Neutrophil (primary cell): Measurements from ENCODE around the gene PLXNB2.

ENCODE experiments used
- H3K27ac ChIP-seq: fragments of 200-600 bp; sonication (generic); 2 replicates; pipeline ENCODE4 v1.5.1; 2016; ENCODE audit warnings: mild to moderate bottlenecking, moderate library complexity
- H3K27me3 ChIP-seq: fragments of 200-600 bp; sonication (generic); 2 replicates; pipeline ENCODE4 v1.6.0; 2016; ENCODE audit warnings: mild to moderate bottlenecking
- H3K36me3 ChIP-seq: fragments of 200-600 bp; sonication (generic); 2 replicates; pipeline ENCODE4 v1.5.1; 2017
- H3K4me1 ChIP-seq, 2 experiments: fragments of 200-600 bp in 1 of 2; sonication (generic) in 1 of 2; 1 replicate in 1 of 2; 2 replicates in 1 of 2; pipeline versions ENCODE4 v1.5.1 to v1.6.1; 2013 to 2016; ENCODE audit warnings: low read depth in 1 of 2, low read length in 1 of 2, mild to moderate bottlenecking in 1 of 2, moderate library complexity in 1 of 2; ENCODE audit not compliant: control insufficient read depth in 1 of 2, insufficient read depth in 1 of 2
- H3K4me3 ChIP-seq, 2 experiments: fragments of 200-600 bp in 1 of 2; sonication (generic) in 1 of 2; 1 replicate in 1 of 2; 2 replicates in 1 of 2; pipeline ENCODE4 v1.5.1; 2013 to 2016; ENCODE audit warnings: low read depth in 1 of 2, low read length in 1 of 2, mild to moderate bottlenecking in 1 of 2, moderate library complexity in 1 of 2
- H3K9me3 ChIP-seq: fragments of 200-600 bp; sonication (generic); 2 replicates; pipeline ENCODE4 v1.5.1; 2016
- TF ChIP-seq, protein P1 (sequence below): fragments of 200-600 bp; sonication (generic); IDR thresholded peaks from 2 replicates; pipeline ENCODE4 v1.5.1; 2016; ENCODE audit warnings: antibody characterized with exemption

Gene PLXNB2

GRCh38 chr22:50303848-50304527 is 3.5 kb downstream of the PLXNB2 start:
- H3K4me3 ChIP-seq, result no peak overlapping the region
- H3K27ac ChIP-seq, result no peak overlapping the region
- no peaks in the 10 kb centered on the region for H3K36me3 ChIP-seq
- peaks cover 0 to 17% of the 10 kb centered on the region in 2 experiments for H3K4me1 ChIP-seq
- peaks cover 100% of the 10 kb centered on the region for H3K27me3 ChIP-seq
- H3K9me3 ChIP-seq, result no peaks in the 10 kb centered on the region
- TF ChIP-seq, protein P1, sequence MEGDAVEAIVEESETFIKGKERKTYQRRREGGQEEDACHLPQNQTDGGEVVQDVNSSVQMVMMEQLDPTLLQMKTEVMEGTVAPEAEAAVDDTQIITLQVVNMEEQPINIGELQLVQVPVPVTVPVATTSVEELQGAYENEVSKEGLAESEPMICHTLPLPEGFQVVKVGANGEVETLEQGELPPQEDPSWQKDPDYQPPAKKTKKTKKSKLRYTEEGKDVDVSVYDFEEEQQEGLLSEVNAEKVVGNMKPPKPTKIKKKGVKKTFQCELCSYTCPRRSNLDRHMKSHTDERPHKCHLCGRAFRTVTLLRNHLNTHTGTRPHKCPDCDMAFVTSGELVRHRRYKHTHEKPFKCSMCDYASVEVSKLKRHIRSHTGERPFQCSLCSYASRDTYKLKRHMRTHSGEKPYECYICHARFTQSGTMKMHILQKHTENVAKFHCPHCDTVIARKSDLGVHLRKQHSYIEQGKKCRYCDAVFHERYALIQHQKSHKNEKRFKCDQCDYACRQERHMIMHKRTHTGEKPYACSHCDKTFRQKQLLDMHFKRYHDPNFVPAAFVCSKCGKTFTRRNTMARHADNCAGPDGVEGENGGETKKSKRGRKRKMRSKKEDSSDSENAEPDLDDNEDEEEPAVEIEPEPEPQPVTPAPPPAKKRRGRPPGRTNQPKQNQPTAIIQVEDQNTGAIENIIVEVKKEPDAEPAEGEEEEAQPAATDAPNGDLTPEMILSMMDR, result no peak

- Histone ChIP-seq H3K27ac (no peak overlapping the region), H3K4me1 (peaks cover 0 to 17% of the 10 kb centered on the region in 2 experiments), H3K27me3 (peaks cover 100% of the 10 kb centered on the region), H3K4me3 (no peak overlapping the region), H3K9me3 (no peaks in the 10 kb centered on the region), H3K36me3 (no peaks in the 10 kb centered on the region)
- TF ChIP-seq, protein P1, result no peak
Measured at GRCh38 chr22:50303515-50303847, 4.0 kb downstream of the PLXNB2 start.

- TF ChIP-seq, protein P1, result no peak
- Histone ChIP-seq H3K4me1 (peaks cover 0 to 17% of the 10 kb centered on the region in 2 experiments), H3K27ac (no peak overlapping the region), H3K9me3 (no peaks in the 10 kb centered on the region), H3K36me3 (no peaks in the 10 kb centered on the region), H3K27me3 (peaks cover 100% of the 10 kb centered on the region), H3K4me3 (no peak overlapping the region)
Measured at GRCh38 chr22:50302564-50302963, 4.9 kb downstream of the PLXNB2 start.

DNA sequence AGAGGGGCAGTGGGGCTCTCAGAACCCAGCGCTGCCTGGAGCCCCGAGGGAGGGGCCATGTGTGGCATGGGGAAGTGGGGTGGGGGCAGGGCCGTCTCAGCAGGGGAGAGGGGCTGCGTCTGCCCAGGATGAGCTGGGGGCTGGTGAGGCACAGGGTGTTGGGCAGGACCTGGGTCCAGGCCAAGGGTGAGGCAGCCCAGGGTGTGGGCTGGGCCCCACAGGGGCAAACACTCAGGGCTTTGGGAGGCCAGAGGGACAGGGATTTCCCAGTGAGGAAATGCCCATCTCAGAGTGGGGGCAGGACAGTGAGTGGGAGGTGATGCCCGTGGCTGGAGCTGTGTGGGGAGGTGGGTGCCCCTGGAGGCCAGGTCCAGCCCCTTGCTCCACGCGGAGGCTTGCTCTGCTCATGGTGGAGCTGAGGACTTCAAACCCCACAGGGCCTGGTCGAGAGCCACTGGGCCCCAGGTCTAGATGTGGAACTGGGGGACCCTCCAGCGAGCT is 5.4 kb downstream of the PLXNB2 start:
- Histone ChIP-seq H3K36me3 (no peaks in the 10 kb centered on the region), H3K4me3 (no peak overlapping the region), H3K9me3 (no peaks in the 10 kb centered on the region), H3K4me1 (peaks cover 0 to 13% of the 10 kb centered on the region in 2 experiments), H3K27ac (no peak overlapping the region), H3K27me3 (peaks cover 100% of the 10 kb centered on the region)
- TF ChIP-seq, protein P1, result no peak

DNA sequence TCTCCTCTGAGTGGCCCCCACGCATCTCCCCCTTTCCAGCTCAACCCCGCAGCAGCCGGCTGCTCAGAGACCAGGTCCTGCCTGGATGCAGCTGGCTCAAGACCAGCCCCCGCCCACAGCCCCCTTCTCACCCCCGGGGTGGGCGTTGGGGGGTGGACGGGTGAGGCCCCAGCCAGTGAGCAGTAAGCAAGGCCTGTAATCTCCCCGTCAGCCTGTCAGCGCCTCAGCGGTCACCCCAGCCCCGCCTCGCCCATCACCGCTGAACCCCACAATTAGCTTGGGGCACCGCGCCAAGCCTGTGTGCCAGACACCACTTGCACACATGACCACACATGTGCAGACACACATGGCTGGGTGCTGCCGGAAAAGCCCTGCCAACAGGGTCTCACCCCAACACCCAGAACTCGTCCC is 5.9 kb downstream of the PLXNB2 start:
- TF ChIP-seq, protein P1, result no peak
- Histone ChIP-seq H3K4me1 (peaks cover 0 to 10% of the 10 kb centered on the region in 2 experiments), H3K9me3 (no peaks in the 10 kb centered on the region), H3K36me3 (no peaks in the 10 kb centered on the region), H3K27ac (no peak overlapping the region), H3K4me3 (no peak overlapping the region), H3K27me3 (peaks cover 100% of the 10 kb centered on the region)
